Mucosa of rectum (tissue), 2 donors: Measurements from ENCODE around the gene RAD52.

Experiments
- H3K27ac ChIP-seq, 2 donors: one replicate each; pipeline ENCODE4 v1.7.0; 2013; ENCODE audit warnings: inconsistent platforms in 2 of 2, low read depth in 2 of 2, low read length in 2 of 2
- H3K27me3 ChIP-seq, 2 donors: one replicate each; pipeline ENCODE4 v1.7.0; 2013; ENCODE audit warnings: low read length in 2 of 2; ENCODE audit not compliant: control insufficient read depth in 2 of 2, insufficient read depth in 2 of 2
- H3K36me3 ChIP-seq, 2 donors: one replicate each; pipeline ENCODE4 v1.7.0; 2013; ENCODE audit warnings: low read length in 2 of 2; ENCODE audit not compliant: control insufficient read depth in 2 of 2, insufficient read depth in 2 of 2
- H3K4me1 ChIP-seq, 2 donors: one replicate each; pipeline ENCODE4 v1.7.0; 2013; ENCODE audit warnings: low read length in 2 of 2, mild to moderate bottlenecking in 1 of 2; ENCODE audit not compliant: control insufficient read depth in 2 of 2, insufficient read depth in 2 of 2
- H3K4me3 ChIP-seq, 2 donors: one replicate each; pipeline ENCODE4 v1.7.0; 2013; ENCODE audit warnings: low read length in 2 of 2
- H3K9ac ChIP-seq, 2 donors: one replicate each; pipeline ENCODE4 v1.7.0; 2013; ENCODE audit warnings: low read length in 2 of 2, low read depth in 1 of 2, mild to moderate bottlenecking in 1 of 2
- H3K9me3 ChIP-seq, 2 donors: one replicate each; pipeline ENCODE4 v1.7.0; 2013; ENCODE audit warnings: low read length in 2 of 2; ENCODE audit not compliant: control insufficient read depth in 2 of 2
- donor health status: healthy.
- donor health status: Normal muscosa, but diverticular disease.

The RAD52 gene

GRCh38 chr12:968545-968944 lies 19.1 kb upstream of the RAD52 start:
- no peaks in the 10 kb centered on the region for H3K4me1 ChIP-seq
- H3K4me3 ChIP-seq = no peak overlapping the region
- no peaks in the 10 kb centered on the region for H3K9me3 ChIP-seq
- H3K27me3 ChIP-seq = no peaks in the 10 kb centered on the region
- H3K36me3 ChIP-seq = no peaks in the 10 kb centered on the region
- H3K9ac ChIP-seq = no peak overlapping the region
- H3K27ac ChIP-seq = no peak overlapping the region

GRCh38 chr12:967641-968040 lies 18.1 kb upstream of the RAD52 start:
- Histone ChIP-seq H3K9me3 (no peaks in the 10 kb centered on the region), H3K27ac (no peak overlapping the region), H3K9ac (no peak overlapping the region)

DNA sequence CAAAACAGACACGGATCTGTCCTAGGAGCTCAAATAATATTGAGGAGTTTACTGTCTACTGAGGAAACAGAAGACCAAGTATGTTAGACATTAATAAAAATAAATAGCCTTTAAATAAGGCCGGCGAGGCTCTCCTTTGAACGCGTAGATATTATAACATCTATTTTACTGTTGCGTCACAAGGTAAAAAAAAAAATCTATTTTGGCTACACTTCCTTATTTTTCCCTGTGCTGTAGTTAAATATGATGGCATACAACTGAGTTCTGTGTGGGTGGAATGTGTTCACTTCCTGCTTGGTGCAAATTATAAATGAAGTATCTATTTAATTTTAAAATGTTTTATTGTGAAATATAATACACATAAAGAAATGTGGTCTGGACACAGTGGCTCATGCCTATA lies 17.2 kb upstream of the RAD52 start:
- H3K36me3 ChIP-seq = no peaks in the 10 kb centered on the region
- no peak overlapping the region for H3K27ac ChIP-seq
- no peak overlapping the region for H3K9ac ChIP-seq
- no peaks in the 10 kb centered on the region for H3K4me1 ChIP-seq
- no peaks in the 10 kb centered on the region for H3K27me3 ChIP-seq
- H3K9me3 ChIP-seq = no peaks in the 10 kb centered on the region
- no peak overlapping the region for H3K4me3 ChIP-seq

More at GRCh38 chr12:967641-968040, 18.1 kb upstream of the RAD52 start:
- Histone ChIP-seq H3K4me3 (no peak overlapping the region), H3K36me3 (no peaks in the 10 kb centered on the region), H3K4me1 (no peaks in the 10 kb centered on the region), H3K27me3 (no peaks in the 10 kb centered on the region)

- peaks cover 0 to under 1% of the 10 kb centered on the region in 2 donors for H3K4me1 ChIP-seq
- no peaks in the 10 kb centered on the region for H3K9me3 ChIP-seq
- H3K4me3 ChIP-seq = no peak overlapping the region
Measured at GRCh38 chr12:958588-959123, 9.2 kb upstream of the RAD52 start.

DNA sequence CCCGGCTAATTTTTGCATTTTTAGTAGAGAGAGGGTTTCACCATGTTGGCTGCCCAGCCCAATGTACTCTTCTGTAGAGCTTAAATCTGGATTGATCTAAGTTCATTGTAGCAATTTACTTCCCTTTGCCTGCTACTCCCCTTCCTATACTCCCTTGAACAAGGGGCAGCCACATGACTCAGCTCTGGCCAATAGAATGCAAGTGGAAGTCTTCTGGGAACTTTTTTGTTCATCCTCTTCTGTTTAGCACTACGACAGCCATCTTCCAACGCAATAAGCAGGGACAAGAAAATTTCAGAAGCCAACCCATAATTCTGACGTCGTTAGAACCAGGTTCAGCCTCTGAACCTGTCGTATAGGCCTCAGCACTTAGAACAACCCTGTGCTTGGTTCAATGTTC lies 6.4 kb upstream of the RAD52 start:
- Histone ChIP-seq H3K36me3 (no peaks in the 10 kb centered on the region), H3K27me3 (no peaks in the 10 kb centered on the region), H3K27ac (no peak overlapping the region), H3K4me3 (no peak overlapping the region), H3K9me3 (no peaks in the 10 kb centered on the region), H3K4me1 (peaks cover 3 to 7% of the 10 kb centered on the region in 2 donors), H3K9ac (no peak overlapping the region)

More at GRCh38 chr12:958588-959123, 9.2 kb upstream of the RAD52 start:
- no peak overlapping the region for H3K9ac ChIP-seq
- no peaks in the 10 kb centered on the region for H3K36me3 ChIP-seq
- H3K27ac ChIP-seq = no peak overlapping the region
- H3K27me3 ChIP-seq = no peaks in the 10 kb centered on the region

- no peaks in the 10 kb centered on the region for H3K9me3 ChIP-seq
- no peaks in the 10 kb centered on the region for H3K27me3 ChIP-seq
- H3K36me3 ChIP-seq = no peaks in the 10 kb centered on the region
- no peak overlapping the region for H3K9ac ChIP-seq
- no peak overlapping the region for H3K4me3 ChIP-seq
- H3K4me1 ChIP-seq = peaks cover 3 to 7% of the 10 kb centered on the region in 2 donors
- H3K27ac ChIP-seq = no peak overlapping the region
Measured at GRCh38 chr12:954741-955140, 5.2 kb upstream of the RAD52 start.

GRCh38 chr12:953776-954175 lies 4.3 kb upstream of the RAD52 start:
- H3K9me3 ChIP-seq = no peaks in the 10 kb centered on the region
- no peaks in the 10 kb centered on the region for H3K27me3 ChIP-seq
- peaks cover 3 to 7% of the 10 kb centered on the region in 2 donors for H3K4me1 ChIP-seq
- no peak overlapping the region for H3K27ac ChIP-seq
- H3K36me3 ChIP-seq = no peaks in the 10 kb centered on the region
- H3K9ac ChIP-seq = no peak overlapping the region
- H3K4me3 ChIP-seq = no peak overlapping the region

DNA sequence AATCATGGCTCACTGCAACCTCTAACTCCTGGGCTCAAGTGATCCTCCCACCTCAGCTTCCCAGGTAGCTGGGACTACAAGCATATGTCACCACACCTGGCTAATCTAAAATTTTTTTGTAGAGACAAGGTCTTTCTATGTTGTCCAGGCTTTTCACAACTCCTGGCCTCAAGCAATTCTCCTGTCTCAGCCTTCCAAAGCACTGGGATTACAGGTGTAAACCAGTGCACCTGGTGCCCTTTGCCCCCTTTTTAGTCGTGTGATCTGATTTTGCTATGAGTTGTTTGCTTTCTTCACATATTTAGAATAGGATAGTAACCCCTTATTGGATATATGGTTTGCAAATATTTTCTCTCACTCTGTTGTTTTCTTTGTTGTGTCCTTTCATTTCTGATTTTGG lies 1.7 kb upstream of the RAD52 start:
- Histone ChIP-seq H3K4me3 (no peak overlapping the region), H3K9ac (no peak overlapping the region), H3K4me1 (peaks cover 3 to 10% of the 10 kb centered on the region in 2 donors), H3K36me3 (no peaks in the 10 kb centered on the region), H3K27ac (peak overlapping the region in 1 of 2 donors; percentile 13), H3K27me3 (no peaks in the 10 kb centered on the region), H3K9me3 (no peaks in the 10 kb centered on the region)

DNA sequence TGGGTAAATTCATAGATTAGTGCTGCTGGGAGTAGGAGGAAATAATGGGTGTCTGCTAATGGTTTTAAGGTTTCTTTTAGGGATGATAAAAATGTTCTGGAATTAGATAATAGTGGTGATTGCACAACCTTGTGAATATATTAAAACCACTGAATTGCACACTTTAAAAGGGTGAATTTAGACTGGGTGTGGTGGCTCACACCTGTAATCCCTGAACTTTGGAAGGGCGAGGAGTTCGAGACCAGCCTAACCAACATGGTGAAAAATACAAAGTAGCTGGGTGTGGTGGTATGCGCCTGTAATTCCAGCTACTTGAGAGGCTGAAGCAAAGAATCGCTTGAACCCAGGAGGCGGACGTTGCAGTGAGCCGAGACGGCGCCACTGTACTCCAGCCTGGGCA lies 1.3 kb downstream of the RAD52 start:
- H3K36me3 ChIP-seq = peaks cover 0 to 4% of the 10 kb centered on the region in 2 donors
- H3K27me3 ChIP-seq = no peaks in the 10 kb centered on the region
- peak overlapping the region; percentile 91 to 93 for H3K4me3 ChIP-seq
- no peak overlapping the region for H3K9ac ChIP-seq
- H3K4me1 ChIP-seq = peaks cover 3 to 7% of the 10 kb centered on the region in 2 donors
- no peaks in the 10 kb centered on the region for H3K9me3 ChIP-seq
- peak overlapping the region; percentile 93 to 96 for H3K27ac ChIP-seq

DNA sequence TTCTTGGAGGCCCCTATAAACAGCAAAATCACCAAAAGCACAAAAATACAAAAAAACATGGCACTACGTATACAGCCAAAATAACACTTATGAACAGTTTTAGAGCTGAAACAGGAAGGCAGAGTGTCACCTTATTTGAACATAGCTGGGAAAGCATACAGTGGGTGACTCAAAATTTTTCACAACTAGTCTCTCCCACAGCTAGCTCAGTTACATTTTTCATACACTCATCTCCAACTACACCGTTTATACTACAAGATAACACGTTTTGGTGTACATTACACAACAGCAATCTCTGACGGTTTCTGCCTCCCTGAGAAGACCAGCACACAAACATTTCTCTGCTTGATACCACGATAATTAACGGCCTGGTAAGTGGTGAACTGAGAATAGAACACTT lies 2.9 kb downstream of the RAD52 start:
- H3K27ac ChIP-seq = no peak overlapping the region

GRCh38 chr12:946212-946611 lies 3.3 kb downstream of the RAD52 start:
- Histone ChIP-seq H3K36me3 (peaks cover 0 to 7% of the 10 kb centered on the region in 2 donors), H3K27me3 (no peaks in the 10 kb centered on the region), H3K27ac (no peak overlapping the region), H3K9ac (no peak overlapping the region), H3K4me1 (peaks cover 2 to 3% of the 10 kb centered on the region in 2 donors), H3K4me3 (no peak overlapping the region), H3K9me3 (no peaks in the 10 kb centered on the region)

More for the DNA sequence above, 2.9 kb downstream of the RAD52 start:
- Histone ChIP-seq H3K4me1 (peaks cover 3 to 7% of the 10 kb centered on the region in 2 donors), H3K9ac (no peak overlapping the region), H3K27me3 (no peaks in the 10 kb centered on the region), H3K9me3 (no peaks in the 10 kb centered on the region), H3K4me3 (no peak overlapping the region), H3K36me3 (peaks cover 0 to 7% of the 10 kb centered on the region in 2 donors)
